Type B pancreatic cell (in vitro differentiated cells): Measurements from ENCODE around the gene PLB1. TPM values are rescaled to one million over a fixed set of nuclear protein-coding genes. Genes with fewer than 3 reads are reported as not detected.

Experiments
- DNase-seq: peaks from one replicate; pipeline ENCODE4 v3.0.0; 2021; ENCODE audit warnings: mixed read lengths; ENCODE audit not compliant: unreplicated experiment; ENCODE audit errors: extremely low spot score
- H3K27ac Mint-ChIP-seq: 2 replicates; pipeline ENCODE4 v1.8.0; 2021; ENCODE audit warnings: mild to moderate bottlenecking, mixed read lengths
- H3K27me3 Mint-ChIP-seq: 2 replicates; pipeline ENCODE4 v1.8.0; 2021; ENCODE audit warnings: mixed read lengths
- H3K36me3 Mint-ChIP-seq: 2 replicates; pipeline ENCODE4 v1.8.0; 2021; ENCODE audit warnings: mixed read lengths
- H3K4me1 Mint-ChIP-seq: one replicate; pipeline ENCODE4 v1.8.0; 2021; ENCODE audit warnings: mixed read lengths; ENCODE audit not compliant: unreplicated experiment
- H3K4me3 Mint-ChIP-seq: 2 replicates; pipeline ENCODE4 v1.8.0; 2021; ENCODE audit warnings: mild to moderate bottlenecking, mixed read lengths
- H3K9me3 Mint-ChIP-seq: 2 replicates; pipeline ENCODE4 v1.8.0; 2021; ENCODE audit warnings: mixed read lengths
- total RNA-seq: library from RNA; stranded (reverse); gene quantifications from 2 replicates; pipeline ENCODE4 v1.2.1, GENCODE V29; 2021; ENCODE audit warnings: low replicate concordance
- TF ChIP-seq, protein P1 (sequence below): fragments of 200-600 bp; sonication (generic); conservative IDR thresholded peaks from 2 replicates; pipeline ENCODE4 v1.5.0; 2021; ENCODE audit warnings: antibody characterized with exemption, mild to moderate bottlenecking

PLB1 gene
- total RNA-seq, 1 donor from 2014 or later: 1.9 TPM

DNA sequence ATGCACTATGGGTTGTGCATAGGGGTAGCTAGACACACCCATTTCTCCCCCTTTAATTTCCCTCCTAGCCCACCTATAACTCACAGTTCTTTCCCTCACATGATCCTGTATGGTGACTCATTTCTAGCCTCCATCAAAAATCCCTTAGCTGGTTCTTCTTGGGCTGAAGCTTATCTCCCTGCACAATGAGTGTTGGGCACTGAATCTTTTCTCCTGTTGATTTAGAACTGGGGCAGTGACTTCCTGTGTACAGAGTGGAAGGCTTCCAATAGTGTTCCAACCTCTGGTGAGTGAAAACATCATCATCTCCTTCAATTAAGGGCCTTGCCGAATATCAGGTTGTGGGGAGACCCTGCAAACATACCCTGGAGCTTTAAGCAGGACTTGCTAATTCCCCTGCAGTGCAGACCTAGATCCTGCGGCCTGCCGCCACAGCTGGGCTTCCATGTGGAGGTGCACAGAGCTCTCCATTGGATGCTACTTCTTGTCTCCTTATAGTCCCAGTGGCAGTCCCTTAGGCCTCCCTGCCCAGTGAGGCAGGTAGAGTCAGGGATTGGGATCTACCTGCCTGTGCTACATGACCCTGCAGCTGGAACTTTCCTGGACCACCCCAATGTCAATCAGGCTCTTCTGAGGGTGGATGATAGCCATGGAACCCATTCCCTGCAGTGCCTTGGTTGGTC is 121.8 kb downstream of the PLB1 start:
- Mint-ChIP-seq H3K27me3 (no peaks in the 10 kb centered on the region), H3K9me3 (no peaks in the 10 kb centered on the region), H3K27ac (no peak overlapping the region), H3K4me3 (no peak overlapping the region), H3K4me1 (peaks cover 29% of the 10 kb centered on the region), H3K36me3 (no peaks in the 10 kb centered on the region)
- TF ChIP-seq, protein P1, sequence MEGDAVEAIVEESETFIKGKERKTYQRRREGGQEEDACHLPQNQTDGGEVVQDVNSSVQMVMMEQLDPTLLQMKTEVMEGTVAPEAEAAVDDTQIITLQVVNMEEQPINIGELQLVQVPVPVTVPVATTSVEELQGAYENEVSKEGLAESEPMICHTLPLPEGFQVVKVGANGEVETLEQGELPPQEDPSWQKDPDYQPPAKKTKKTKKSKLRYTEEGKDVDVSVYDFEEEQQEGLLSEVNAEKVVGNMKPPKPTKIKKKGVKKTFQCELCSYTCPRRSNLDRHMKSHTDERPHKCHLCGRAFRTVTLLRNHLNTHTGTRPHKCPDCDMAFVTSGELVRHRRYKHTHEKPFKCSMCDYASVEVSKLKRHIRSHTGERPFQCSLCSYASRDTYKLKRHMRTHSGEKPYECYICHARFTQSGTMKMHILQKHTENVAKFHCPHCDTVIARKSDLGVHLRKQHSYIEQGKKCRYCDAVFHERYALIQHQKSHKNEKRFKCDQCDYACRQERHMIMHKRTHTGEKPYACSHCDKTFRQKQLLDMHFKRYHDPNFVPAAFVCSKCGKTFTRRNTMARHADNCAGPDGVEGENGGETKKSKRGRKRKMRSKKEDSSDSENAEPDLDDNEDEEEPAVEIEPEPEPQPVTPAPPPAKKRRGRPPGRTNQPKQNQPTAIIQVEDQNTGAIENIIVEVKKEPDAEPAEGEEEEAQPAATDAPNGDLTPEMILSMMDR: no peak
- DNase-seq: no peak

DNA sequence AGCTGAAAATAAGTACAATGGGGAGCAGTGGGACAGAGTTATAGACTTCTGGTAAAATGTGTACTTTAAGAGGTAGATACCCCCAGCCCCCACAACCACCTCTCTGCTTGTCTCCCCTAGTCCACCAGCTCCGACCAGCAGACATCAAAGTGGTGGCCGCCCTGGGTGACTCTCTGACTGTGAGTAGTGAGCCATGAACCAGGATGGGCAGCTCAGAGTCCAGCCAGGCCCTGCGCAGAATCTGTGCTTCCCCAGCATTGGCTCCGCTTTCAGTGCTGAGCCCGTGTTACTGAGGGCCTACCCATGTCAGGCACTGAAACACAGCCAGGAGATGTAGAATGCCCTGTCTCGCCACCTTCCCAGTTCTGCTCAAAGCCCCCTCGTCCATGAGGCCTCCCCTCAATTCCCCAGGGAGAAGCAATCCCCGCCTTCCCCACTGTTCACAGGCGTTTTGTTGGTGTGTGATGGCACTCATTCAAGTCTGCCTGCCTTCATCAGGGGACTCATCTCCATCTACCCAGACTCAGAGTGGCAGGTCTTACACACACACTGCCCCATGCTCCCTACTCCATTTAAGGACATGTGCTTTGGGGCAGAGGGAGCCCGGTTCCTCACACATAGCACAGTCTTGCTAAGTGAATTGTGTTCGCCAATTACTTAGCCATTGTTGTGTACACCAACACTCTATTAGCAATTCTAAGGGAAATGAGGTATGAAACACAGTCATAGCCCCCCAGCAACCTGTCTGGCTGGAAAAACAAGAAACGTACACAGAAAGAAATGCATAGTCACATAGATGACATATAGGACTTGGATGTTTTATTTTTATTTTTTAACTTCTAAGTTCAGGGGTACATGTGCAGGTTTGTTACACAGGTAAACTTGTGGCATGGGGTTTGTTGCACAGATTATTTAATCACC is 122.6 kb downstream of the PLB1 start:
- H3K4me1 Mint-ChIP-seq: peaks cover 29% of the 10 kb centered on the region
- H3K27me3 Mint-ChIP-seq: no peaks in the 10 kb centered on the region
- TF ChIP-seq, protein P1: no peak
- H3K4me3 Mint-ChIP-seq: peak overlapping the region; percentile 49
- H3K36me3 Mint-ChIP-seq: no peaks in the 10 kb centered on the region
- DNase-seq: no peak
- H3K27ac Mint-ChIP-seq: peak overlapping the region; percentile 97
- no peaks in the 10 kb centered on the region for H3K9me3 Mint-ChIP-seq

DNA sequence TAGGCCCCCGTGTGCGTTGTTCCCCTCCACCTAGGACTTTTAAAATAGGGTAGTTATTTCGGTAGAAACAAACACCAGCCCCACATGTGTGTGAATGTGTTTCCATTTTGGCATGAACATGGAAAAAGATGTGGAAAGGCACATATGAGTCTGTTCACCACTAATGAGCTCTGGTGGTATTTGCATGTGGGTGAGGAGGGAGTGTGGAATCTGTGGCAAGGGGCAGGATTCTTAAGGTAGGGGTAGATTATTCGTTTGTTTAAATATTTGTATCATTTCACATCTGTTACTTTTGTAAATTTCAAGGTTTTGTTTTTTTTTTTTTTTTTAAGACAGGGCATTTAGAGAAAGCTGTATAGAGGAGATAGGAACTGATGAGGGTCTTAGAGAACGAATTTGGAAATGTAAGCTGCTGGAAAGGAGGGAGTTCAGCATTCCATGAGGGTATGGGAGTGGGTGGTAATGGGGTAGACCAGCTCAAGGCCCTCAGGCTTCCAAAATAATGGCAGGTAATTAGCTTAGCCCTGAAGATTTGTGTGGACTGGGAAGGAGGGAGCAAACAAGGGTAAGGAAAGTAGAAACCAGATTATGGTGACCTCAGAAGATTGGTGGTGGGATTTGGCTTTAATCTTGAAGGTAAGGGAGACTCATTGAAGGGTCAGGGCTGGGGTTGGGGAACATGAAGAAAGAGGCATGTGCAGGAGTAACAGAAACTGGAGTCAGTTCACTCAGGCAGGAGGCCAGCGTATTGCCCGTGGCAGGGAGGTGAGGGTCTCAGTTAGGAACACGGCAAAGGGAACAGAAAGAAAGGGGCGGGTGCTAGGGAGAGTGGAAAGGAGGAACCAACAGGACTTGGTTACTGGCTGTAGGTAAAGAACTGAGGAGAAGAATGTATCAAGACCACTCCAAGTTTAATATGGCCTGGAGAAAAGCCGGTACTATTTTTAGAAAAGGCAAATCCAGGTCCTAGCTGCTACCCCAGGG is 123.6 kb downstream of the PLB1 start:
- Mint-ChIP-seq H3K27ac (peak overlapping the region; percentile 97), H3K27me3 (no peaks in the 10 kb centered on the region), H3K36me3 (no peaks in the 10 kb centered on the region), H3K4me3 (peak overlapping the region; percentile 61), H3K9me3 (no peaks in the 10 kb centered on the region), H3K4me1 (peaks cover 29% of the 10 kb centered on the region)
- no peak for DNase-seq
- TF ChIP-seq, protein P1: no peak

DNA sequence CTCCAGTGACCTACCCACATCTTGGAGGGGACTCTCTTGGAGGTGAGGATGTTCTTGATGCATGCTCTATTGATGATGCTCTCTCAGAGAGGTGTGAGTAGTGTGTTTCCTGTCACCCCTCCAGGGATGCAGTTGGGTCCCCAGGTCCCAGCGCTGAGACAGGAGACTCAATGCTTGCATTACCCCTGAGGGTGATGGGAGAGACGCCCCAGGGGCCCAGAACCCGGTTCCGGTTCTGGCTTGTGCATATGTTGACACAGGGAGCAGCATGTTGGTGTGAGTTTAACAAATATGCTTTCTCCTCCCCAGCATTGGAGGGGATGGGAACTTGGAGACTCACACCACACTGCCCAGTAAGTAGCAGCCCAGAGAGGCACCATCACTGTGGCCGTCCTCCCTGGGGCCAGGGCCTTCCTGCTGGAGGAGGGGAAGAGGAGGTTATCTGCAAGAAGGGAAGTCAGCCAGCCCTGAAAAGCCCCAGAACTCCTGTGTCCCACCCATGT is 124.5 kb downstream of the PLB1 start:
- Mint-ChIP-seq H3K27me3 (no peaks in the 10 kb centered on the region), H3K4me1 (peaks cover 36% of the 10 kb centered on the region), H3K9me3 (no peaks in the 10 kb centered on the region), H3K36me3 (no peaks in the 10 kb centered on the region), H3K4me3 (no peak overlapping the region), H3K27ac (peak overlapping the region; percentile 97)
- no peak for DNase-seq
- TF ChIP-seq, protein P1: no peak

DNA sequence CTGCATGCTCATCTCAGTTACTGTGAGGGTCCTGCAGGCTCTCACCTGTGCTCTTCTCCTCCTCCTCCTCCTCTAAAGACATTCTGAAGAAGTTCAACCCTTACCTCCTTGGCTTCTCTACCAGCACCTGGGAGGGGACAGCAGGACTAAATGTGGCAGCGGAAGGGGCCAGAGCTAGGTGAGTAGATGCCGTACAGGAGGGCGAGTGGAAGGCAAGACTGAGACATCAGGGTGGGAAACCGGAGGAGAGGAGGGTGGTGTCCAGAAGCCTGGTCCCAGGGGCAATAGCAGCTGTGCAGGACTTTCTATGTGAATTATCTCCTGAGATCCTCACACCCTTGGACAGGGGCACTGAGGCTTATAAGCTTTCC is 124.9 kb downstream of the PLB1 start:
- H3K27me3 Mint-ChIP-seq: no peaks in the 10 kb centered on the region
- peak overlapping the region; percentile 88 for H3K27ac Mint-ChIP-seq
- no peaks in the 10 kb centered on the region for H3K9me3 Mint-ChIP-seq
- no peaks in the 10 kb centered on the region for H3K36me3 Mint-ChIP-seq
- DNase-seq: no peak
- H3K4me1 Mint-ChIP-seq: peaks cover 39% of the 10 kb centered on the region
- peak overlapping the region; percentile 73 for H3K4me3 Mint-ChIP-seq
- TF ChIP-seq, protein P1: no peak
